HG03571 (cell line): ENCODE data around the gene PYDC1.
"Not testable (repeated sequence)": the region's sequence is repeated elsewhere in the genome, so short reads cannot be mapped to it uniquely, and the experiment has no call there.

Source experiments
- ATAC-seq: cut with Tn5 transposase; IDR thresholded peaks from one replicate; pipeline ENCODE4 v1.9.1; 2021; ENCODE audit not compliant: unreplicated experiment

The PYDC1 gene

DNA sequence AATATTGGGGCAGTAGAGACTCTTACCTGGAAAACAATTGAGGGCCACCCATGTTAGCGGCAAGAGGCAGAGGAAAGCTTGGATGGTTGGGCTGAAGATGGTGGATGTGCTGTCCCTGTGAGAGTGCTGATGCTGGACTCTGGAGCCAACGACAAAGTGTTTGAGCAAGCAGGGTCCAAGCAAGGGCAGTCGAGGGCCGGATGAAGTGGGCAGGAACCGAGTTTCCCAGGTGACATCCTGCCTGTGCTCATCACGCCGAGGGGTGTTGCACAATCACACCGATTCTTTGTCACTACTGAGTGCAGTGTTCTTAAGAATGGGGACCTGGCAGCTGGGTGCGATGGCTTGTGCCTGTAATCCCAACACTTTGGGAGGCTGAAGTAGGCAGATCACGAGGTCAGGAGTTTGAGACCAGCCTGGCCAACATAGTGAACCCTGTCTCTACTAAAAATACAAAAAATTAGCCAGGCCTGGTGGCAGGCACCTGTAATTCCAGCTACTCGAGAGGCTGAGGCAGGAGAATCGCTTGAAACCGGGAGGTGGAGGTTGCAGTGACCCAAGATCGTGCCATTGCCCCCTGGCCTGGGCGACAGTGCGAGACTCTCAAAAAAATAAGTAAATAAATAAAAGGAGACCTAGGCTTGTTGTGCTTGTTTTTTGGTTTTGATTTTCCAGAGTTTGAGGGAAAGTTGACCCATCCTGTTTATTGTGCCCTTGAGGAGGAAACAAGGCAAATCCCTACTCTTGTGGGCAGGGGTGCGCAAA is 20.4 kb downstream of the PYDC1 start:
- no peak for ATAC-seq

DNA sequence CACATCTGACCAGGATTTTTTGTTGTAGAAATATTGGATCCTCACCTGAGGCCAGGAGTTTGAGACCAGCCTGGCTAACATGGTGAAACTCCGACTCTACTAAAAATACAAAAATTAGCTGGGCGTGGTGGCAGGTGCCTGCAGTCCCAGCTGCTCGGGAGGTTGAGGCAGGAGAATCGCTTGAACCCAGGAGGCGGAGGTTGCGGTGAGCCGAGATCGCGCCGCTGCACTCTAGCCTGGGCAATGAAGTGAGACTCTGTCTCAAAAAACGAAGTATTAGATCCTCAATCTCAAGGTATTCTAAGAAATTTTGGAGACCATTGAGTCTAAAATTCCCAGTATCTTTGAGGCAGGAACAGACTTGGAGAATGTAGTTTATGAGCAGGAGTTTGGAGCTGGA is 21.1 kb downstream of the PYDC1 start:
- ATAC-seq, result not testable (repeated sequence)

DNA sequence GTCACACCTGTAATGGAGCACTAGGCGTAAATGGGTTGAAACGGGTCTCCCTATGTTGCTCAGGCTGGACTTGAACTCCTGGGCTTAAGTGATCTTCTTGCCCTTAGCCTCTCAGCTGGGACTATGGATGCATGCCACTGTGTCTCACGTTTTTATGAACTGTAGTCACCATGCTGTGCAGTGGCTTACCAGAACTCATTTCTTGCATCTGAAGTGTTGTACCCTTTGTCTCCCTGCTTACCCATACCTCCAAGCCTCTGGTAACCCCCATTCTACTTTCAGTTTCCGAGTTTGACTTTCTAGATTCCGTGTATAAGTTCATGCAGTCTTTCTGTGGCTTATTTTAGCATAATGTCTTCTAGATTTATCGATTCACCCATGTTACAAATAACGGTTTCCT is 22.0 kb downstream of the PYDC1 start:
- ATAC-seq, result no peak

DNA sequence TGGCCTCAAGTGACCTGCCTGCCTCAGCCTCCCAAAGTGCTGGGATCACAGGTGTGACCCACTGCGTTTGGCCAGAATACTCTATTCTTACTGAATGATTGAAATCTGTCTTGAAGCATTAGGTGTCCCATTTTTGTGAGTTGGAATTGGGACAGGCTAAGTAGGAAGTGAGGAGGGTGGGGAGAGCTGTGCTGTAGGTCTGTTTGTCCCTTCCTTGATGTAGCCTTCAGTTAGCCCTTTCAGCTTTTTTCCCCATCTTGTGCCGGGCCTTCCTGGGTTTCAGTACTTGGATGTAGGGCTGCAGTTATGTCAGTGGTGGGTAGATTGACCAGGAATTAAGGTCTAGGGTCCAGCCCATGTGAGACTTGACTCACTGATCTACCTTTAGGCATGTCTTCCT is 23.1 kb downstream of the PYDC1 start:
- no peak for ATAC-seq

DNA sequence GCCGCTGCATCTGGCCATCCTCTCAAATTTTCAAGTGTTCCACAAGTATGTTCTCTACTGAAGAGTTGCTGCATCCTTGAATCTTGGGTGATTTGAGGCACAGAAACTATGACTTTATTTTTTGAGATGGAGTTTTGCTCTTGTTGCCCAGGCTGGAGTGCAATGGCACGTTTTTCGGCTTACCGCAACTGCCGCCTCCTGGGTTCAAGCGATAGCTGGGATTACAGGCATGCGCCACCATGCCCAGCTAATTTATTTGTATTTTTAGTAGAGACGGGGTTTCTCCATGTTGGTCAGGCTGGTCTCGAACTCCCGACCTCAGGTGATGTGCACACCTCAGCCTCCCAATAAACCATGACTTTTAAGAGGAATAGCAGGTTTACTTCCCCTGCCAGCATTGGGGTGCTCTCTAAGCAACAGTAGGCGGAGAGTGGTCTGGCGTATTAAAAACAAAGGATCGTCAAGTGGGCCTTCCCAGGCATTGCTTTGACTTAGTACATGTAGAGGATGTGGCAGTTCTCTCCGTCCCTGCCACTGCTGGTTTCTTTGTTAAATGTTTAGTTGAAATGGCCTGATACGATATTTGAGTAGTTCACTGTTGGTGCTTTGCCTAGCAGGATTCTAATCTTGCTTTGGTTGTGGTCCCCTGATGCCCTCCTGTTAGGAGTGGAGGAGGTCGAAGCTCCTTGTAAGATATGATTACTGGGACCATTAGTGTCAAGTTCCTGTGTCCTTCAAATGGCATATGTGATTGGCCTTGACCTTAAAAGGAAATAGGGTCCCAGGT is 23.9 kb downstream of the PYDC1 start:
- ATAC-seq, result no peak

DNA sequence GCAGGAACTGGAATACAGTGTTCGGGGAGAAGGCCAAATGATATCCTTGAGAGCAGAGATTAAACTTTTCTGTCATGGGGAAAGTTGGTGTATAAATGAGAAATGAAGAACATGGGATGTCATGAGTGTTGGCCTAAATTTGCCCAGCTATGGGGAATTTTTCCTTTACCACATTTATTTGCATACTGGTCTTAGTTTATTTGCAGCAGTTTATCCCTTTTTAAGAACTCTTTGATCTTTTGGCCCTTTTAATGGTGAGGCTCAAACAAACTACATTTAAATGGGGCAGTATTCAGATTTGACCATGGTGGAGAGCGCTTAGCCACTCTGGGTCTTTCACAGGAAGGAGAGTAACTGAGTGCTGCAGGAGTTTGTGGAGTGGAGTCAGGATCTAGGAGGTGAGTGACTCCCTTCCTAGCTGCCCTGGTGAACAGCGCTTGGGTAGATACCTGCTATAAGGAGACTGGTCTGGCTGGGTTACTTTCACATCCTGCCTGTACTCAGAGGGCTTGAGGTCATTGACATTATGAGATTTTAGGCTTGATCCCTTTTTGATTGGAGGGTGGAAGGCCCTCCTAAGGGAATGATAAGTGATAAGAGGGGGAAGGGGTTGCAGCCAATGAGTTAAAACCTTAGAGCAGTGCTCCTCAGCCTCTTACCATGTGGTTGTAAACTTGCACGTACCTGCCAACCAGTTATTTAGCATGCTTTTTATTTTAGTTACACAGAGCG is 25.1 kb downstream of the PYDC1 start:
- no peak for ATAC-seq

DNA sequence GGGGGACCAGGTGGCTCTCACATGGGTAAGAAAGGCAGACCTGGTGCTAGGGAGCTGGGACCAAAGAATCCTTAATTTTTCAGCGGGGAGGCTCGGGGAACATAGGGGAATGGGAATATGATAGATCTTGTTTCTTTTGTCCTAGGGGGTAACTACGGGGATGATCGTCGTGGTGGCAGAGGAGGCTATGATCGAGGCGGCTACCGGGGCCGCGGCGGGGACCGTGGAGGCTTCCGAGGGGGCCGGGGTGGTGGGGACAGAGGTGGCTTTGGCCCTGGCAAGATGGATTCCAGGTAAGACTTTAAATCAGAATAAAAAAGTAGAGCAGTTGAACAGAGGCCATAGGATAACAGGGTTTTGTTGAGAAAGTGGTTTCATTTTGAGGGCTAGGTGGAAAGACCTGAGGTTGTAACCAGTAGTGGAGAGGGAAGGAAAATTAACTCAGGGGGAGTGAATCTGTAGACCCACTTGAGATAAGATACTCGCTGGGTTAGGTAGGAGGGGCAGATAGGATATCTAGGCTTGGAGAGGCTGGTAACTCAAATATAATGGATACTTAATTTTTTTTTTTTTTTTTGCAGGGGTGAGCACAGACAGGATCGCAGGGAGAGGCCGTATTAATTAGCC is 26.0 kb downstream of the PYDC1 start:
- ATAC-seq, result no peak

DNA sequence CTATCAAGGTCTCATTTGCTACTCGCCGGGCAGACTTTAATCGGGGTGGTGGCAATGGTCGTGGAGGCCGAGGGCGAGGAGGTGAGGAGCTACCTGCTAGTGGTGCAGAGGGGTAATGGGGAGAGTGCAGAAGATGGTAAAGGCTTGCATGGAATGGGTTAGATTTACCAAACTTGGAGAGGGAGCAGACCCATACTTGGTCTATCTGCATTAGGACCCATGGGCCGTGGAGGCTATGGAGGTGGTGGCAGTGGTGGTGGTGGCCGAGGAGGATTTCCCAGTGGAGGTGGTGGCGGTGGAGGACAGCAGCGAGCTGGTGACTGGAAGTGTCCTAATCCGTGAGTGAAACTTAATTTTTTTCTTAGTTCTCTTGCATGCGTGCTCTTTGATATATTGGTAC is 26.9 kb downstream of the PYDC1 start:
- ATAC-seq, result no peak

DNA sequence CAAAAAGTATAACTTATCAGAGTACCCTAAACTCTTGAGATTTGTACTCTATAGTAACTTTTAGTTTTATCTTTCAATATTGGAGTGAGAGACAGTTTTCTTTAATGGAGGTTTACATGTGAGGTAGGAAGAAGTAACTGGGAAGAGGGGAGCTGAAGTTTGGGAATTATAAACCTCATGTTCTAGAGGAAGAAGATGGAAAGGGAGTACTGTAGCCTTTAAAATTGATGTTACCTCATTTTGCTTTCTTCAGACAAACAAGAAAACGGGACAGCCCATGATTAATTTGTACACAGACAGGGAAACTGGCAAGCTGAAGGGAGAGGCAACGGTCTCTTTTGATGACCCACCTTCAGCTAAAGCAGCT is 27.5 kb downstream of the PYDC1 start:
- no peak for ATAC-seq

DNA sequence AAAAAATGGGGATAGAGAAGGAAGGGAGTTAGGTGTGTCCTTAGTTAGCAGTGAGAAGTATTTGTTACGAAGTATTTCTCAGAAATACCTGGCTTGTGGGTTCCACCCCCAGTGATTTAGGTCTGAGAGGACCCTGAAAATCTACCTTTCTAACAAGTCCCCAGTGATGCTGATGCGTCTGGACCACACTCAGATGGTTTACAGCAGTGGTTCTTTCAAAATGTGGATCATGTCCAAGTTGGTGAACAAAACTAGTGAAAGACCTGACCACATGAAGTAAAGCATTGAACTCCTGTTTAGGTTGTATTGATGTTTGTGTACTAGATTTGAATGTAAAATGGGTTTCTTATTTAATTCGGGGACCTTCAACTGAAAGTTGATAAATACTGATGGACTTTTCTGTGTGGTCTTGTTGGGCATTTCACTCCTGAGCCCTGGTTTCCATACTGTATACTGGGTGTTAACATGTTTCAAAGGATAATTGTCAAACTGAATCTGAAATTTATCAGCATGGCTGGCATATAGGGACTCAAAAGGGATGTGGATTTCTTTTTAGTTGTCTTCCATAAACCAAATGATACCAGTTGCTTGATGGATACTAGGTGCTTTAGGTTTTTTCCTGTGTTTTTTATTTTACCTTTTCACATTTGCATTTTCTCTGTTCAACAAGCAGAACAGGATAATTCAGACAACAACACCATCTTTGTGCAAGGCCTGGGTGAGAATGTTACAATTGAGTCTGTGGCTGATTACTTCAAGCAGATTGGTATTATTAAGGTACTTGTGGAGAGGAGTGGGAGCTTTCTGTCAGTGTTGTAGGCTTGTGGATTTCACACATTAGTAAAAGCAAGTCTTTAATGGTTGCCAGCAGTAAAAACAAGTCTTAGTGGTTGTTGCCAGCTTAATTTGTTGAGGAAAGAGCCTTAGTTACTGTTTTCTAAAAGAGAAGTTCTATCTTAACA is 28.2 kb downstream of the PYDC1 start:
- no peak for ATAC-seq

DNA sequence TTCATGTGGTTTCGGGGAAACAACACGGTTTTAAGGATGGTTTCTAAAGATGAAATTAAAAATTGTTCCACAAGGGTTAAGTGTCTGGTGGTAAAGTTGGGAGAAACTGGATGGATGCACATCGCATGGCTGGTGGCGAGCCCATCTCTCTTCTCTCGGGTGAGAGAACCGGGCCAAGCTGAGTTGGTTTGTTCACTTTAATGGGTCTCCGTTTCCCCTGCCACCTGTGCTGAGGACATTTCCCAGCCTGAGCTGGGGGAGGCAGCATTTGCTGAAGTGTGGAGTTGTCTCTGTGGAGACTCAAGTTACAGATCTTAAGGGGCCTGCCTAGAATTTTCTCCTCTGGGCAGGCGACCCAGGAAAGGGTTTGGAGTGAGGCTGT is 29.1 kb downstream of the PYDC1 start:
- no peak for ATAC-seq

DNA sequence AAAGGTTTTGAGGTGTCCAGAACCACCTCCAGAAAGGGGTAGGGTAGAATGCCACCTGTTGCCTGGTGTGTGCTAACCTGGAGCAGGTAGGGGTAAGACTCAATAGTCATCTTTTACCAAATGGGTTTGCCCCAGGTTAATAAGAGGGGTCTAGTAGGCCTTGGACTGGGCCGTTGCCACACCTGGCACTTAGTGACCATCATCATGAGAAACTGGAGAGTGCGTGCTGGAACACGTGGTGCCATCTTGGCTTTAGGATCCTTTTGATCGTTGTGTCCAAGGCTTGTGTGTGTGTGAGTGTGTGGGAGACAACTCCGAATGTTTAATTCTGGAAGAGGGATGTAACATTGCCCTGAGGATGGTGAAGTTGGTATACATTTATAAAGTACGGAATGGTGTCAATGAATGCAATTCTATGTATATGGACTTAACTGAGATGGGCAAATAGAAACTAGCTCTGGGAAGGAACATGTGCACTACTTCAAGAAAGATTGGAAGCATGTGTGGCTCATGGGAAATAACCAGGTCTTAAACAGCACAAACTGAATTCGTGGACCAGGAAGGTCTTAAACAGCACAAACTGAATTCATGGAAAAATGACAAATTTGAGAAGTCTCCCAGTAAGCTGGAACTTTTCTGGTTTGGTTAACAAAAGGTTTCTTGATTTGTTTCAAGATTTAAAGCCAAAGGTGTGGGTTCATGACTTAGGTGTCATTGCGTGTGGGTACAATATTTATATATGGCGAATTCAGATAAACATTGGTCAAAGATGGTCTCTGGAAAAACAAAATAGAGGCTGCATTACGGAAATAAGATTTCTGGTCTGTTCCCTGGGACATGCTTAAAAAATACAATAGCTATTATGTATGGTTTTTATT is 29.8 kb downstream of the PYDC1 start:
- no peak for ATAC-seq

DNA sequence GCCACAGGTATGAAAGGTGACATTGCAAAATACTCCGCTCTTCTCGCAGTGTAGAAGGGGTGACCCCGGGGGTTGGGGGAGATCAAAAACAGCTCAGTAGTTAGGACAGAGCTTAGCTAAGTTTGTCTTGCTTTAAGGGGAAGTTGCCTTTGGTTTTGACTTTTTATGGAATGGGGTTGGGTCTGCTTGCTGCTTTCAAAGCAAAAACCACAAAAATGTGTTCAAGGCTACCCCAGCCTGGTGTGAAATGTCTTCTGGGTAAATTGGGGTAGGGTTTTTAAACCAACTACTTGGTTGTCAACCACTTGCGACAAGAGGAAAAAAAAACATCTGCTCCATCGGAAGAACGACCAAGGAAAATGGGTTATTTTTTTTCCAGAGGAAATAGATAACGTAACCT is 30.8 kb downstream of the PYDC1 start:
- no peak for ATAC-seq

DNA sequence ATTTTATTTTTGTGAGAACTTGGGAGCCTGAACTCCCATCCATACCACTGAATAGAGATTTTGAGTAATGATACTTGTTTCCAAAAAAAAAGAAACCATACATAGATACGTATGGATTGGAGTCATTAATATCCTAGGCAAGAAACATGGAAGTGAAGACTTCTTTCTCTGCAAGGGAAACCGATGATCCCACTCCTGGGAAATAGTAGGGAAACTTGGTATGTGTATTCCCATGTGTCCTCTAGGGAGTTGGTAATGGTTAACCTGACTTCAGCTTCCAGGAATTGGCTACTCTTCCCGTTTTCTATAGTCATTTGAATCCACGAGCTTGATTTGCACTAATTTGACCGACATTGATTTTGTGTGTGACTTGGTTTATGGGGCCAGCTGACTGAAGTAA is 31.6 kb downstream of the PYDC1 start:
- ATAC-seq, result no peak

DNA sequence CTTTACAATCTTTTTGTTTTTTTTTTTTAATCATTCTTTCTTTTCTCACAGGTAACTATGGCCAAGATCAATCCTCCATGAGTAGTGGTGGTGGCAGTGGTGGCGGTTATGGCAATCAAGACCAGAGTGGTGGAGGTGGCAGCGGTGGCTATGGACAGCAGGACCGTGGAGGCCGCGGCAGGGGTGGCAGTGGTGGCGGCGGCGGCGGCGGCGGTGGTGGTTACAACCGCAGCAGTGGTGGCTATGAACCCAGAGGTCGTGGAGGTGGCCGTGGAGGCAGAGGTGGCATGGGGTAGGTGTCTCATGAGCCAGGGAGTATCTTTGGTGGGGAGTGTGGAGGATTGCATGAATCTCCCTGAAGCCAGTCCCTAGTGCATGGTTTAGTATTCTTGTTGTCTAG is 32.0 kb downstream of the PYDC1 start:
- ATAC-seq, result no peak

DNA sequence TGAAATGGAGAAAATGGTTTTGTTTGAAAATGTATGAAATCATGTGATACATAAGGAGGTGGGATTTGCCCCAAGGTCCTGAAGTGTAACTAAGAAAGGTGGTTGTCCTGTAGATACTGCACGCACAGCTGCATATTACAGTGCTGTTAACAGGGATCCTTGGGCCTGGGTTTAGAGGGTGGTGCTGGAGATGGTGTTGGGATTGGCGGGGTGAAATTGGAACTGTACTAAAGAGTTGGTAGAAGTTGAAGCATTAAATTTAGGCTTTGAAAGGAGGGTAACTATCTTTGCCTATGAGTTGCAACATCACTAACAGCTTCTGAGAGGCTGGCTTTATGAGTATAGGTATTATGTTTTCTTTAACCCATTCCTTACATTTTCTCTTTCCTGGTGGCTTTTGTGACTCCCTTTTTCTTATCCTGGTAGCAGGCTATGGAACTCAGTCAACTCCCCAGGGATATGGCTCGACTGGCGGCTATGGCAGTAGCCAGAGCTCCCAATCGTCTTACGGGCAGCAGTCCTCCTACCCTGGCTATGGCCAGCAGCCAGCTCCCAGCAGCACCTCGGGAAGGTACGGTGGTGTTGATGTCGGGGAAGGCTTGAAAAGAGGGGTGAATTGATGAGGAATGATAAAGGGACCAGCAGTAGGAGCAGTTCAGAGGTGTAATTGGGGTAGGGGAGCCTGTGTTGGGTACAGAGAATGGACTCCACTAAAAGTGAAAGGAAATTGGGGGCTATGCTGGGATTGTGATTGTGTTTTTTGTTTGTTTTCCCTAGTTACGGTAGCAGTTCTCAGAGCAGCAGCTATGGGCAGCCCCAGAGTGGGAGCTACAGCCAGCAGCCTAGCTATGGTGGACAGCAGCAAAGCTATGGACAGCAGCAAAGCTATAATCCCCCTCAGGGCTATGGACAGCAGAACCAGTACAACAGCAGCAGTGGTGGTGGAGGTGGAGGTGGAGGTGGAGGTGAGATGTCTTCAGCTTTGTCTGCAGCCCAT is 33.2 kb downstream of the PYDC1 start:
- no peak for ATAC-seq

DNA sequence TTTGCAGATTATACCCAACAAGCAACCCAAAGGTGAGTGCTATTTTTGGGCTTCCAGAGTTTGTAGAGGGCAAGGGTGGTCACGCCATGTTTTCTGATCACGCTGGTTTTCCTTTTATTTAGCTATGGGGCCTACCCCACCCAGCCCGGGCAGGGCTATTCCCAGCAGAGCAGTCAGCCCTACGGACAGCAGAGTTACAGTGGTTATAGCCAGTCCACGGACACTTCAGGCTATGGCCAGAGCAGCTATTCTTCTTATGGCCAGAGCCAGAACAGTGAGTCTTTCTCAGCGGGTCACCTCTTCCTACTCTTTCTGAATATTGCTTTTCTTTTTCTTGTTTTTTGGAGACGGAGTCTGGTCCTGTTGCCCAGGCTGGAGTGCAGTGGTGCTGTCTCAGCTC is 34.5 kb downstream of the PYDC1 start:
- ATAC-seq, result no peak

DNA sequence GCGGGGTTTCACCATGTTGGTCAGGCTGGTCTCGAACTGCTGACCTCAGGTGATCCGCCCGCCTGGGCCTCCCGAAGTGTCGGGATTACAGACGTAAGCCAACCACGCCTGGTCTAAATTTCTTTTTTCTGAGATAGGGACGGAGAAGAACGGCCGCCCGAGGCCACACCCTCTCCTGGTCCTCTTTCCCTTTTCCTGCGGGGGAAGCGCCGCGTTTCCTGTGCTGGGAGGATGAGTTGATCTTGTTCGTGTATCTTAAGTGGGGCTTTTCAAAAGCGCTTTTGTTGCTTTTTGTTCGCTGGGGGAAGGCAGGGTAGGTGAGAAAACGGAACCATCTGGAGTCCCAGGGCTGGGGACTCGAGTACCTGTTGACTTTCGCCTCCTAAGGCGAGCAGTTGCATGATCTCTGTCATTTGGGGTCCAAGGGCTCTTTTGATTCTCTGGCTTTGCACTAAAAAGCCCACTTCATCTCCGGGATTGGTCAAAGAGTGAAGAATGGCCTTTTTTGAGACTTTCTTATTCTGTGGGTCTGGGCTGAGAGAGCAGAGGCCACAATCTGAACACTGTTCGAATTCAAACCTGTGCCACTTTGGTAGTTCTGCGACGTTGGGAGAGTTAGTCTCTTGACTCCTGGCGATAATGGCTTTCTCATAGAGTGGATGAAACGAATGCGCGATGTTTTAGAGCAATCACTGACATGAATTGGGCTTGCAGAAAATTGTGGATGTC is 35.7 kb downstream of the PYDC1 start:
- no peak for ATAC-seq
